ENCODE measurements around the gene XIRP1.
A peak's percentile ranks its signal among the peaks of the same experiment; 100 is the strongest.

The XIRP1 gene

GRCh38 chr3:39180546-39181346 lies 11.6 kb downstream of the XIRP1 start:
- Histone ChIP-seq H3K36me3 (no peaks in the 10 kb centered on the region), H3K27me3 (no peaks in the 10 kb centered on the region), H3K4me1 (peaks cover 4% of the 10 kb centered on the region; the same call in 1 of the 2 replicates), H3K9me3 (no peaks in the 10 kb centered on the region), H3K4me3 (ENCODE audit: low read depth, low read length) (peak overlapping the region; percentile 55)
- no peak for TF ChIP-seq CTCF (IDR thresholded peaks at IDR 0.05; ENCODE audit: low read depth, low read length)
- DNase-seq, result peak; percentile 82

GRCh38 chr3:39180183-39180545 lies 12.2 kb downstream of the XIRP1 start:
- peaks cover 4% of the 10 kb centered on the region; the same call in 1 of the 2 replicates for H3K4me1 ChIP-seq
- no peak for TF ChIP-seq CTCF (IDR thresholded peaks at IDR 0.05; ENCODE audit: low read depth, low read length)
- no peaks in the 10 kb centered on the region for H3K9me3 ChIP-seq
- H3K4me3 ChIP-seq (ENCODE audit: low read depth, low read length), result peak overlapping the region; percentile 55
- DNase-seq, result no peak
- H3K27me3 ChIP-seq, result no peaks in the 10 kb centered on the region
- no peaks in the 10 kb centered on the region for H3K36me3 ChIP-seq

DNA sequence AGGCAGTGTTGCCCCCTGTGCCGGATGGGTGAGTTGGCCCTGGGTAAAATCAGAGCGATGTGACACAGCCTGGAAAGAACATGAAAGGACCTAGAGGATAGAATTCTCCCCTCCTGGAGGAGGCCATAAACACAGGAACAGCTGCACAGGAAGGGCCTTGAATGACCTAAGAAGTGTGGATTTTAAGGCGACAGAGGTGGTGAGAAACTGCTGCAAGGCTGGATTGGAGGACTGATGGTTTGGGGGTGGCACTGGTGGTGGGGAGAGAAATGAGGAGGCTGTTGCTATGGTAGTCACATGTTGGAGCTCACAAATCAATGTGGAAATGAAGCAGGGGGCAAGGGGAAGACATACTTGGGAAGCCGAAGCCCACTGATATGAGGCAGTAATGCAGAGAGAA lies 13.8 kb downstream of the XIRP1 start:
- H3K27me3 ChIP-seq, result no peaks in the 10 kb centered on the region
- peaks cover 4% of the 10 kb centered on the region; the same call in 1 of the 2 replicates for H3K4me1 ChIP-seq
- H3K9me3 ChIP-seq, result no peaks in the 10 kb centered on the region
- no peak for TF ChIP-seq CTCF (IDR thresholded peaks at IDR 0.05; ENCODE audit: low read depth, low read length)
- peak overlapping the region; percentile 55 for H3K4me3 ChIP-seq (ENCODE audit: low read depth, low read length)
- DNase-seq, result no peak
- no peaks in the 10 kb centered on the region for H3K36me3 ChIP-seq

- Histone ChIP-seq H3K4me3 (ENCODE audit: low read depth, low read length) (peak overlapping the region; percentile 55), H3K4me1 (peaks cover 4% of the 10 kb centered on the region; the same call in 1 of the 2 replicates), H3K9me3 (no peaks in the 10 kb centered on the region), H3K36me3 (no peaks in the 10 kb centered on the region), H3K27me3 (no peaks in the 10 kb centered on the region)
- DNase-seq, result peak; percentile 54
- no peak for TF ChIP-seq CTCF (IDR thresholded peaks at IDR 0.05; ENCODE audit: low read depth, low read length)
Observed at GRCh38 chr3:39177708-39178332, 14.6 kb downstream of the XIRP1 start.

DNA sequence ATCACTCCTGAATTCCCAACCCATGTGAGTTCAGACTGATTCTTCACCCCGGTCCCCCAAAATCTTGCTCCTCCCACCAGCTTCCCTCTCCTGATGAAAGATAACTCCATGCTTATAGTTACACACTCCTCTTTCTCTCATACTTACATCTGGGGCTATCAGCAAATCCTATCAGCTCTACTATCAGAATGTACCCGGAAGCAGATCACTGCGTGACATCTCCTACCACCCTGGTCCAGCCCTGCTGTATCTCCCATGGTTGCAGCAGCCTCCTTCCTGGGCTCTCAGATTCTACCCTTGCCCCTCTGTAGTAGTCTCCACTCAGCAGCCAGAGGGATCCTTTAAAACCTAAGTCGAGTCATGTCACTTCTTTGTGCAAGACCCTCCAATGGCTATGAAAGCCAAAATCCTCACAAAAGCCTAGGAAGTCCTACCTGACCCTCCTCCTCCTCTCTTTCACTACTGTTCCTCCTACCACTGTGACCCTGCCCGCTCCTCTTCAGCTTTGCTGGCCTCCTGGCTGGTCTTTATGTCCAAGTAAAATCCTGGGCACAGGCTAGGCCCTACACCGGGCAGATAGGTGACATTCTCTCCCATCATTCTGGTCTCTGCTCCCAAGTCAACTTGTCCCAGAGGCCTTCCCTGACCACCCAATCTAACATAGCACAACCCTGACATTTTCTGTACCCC lies 16.2 kb downstream of the XIRP1 start:
- H3K9me3 ChIP-seq, result no peaks in the 10 kb centered on the region
- no peaks in the 10 kb centered on the region for H3K36me3 ChIP-seq
- no peak for TF ChIP-seq CTCF (IDR thresholded peaks at IDR 0.05; ENCODE audit: low read depth, low read length)
- H3K4me3 ChIP-seq (ENCODE audit: low read depth, low read length), result no peak overlapping the region
- H3K4me1 ChIP-seq, result peaks cover 4% of the 10 kb centered on the region; the same call in 1 of the 2 replicates
- H3K27me3 ChIP-seq, result no peaks in the 10 kb centered on the region
- no peak for DNase-seq

Data from BE2C (cell line).